GM12878 (cell line): ENCODE data around the gene MKNK1. TPM values are rescaled to one million over a fixed set of nuclear protein-coding genes. Genes with fewer than 3 reads are reported as not detected.

Experiments used
- ATF7 ChIP-seq: fragments of 450-650 bp; IDR thresholded peaks from 2 replicates; pipeline ENCODE4 v1.6.1; 2016; ENCODE audit warnings: low read depth, mild to moderate bottlenecking
- BCL11A ChIP-seq: IDR thresholded peaks from 2 replicates; pipeline ENCODE4 v1.6.1; 2011; ENCODE audit warnings: low read depth, low read length
- CHD2 ChIP-seq: IDR thresholded peaks from 2 replicates; pipeline ENCODE4 v1.6.1; 2011; ENCODE audit warnings: low read depth, low read length, improper control_type of control experiment, borderline replicate concordance
- FOS ChIP-seq: IDR thresholded peaks from 3 replicates; pipeline ENCODE4 v1.6.1; 2011; ENCODE audit warnings: borderline replicate concordance; ENCODE audit not compliant: insufficient read length; ENCODE audit errors: extremely low read depth
- PML ChIP-seq: IDR thresholded peaks from 2 replicates; pipeline ENCODE4 v1.6.1; 2012; ENCODE audit warnings: low read length, inconsistent platforms
- POLR2AphosphoS5 ChIP-seq: IDR thresholded peaks from 2 replicates; pipeline ENCODE4 v1.6.1; 2011; ENCODE audit warnings: mild to moderate bottlenecking, low read length, inconsistent platforms
- RELA ChIP-seq: fragments of 450-650 bp; IDR thresholded peaks from 2 replicates; pipeline ENCODE4 v1.8.0; 2014; ENCODE audit warnings: borderline replicate concordance; ENCODE audit not compliant: partially characterized antibody
- SIX5 ChIP-seq: IDR thresholded peaks from 2 replicates; pipeline ENCODE4 v1.6.1; 2011; ENCODE audit warnings: mild to moderate bottlenecking, low read depth, low read length, moderate library complexity; ENCODE audit not compliant: severe bottlenecking
- SMC3 ChIP-seq: IDR thresholded peaks from 2 replicates; pipeline ENCODE4 v1.6.1; 2011; ENCODE audit warnings: low read length, improper control_type of control experiment, borderline replicate concordance
- SP1 ChIP-seq: IDR thresholded peaks from one replicate; pipeline ENCODE4 v1.6.1; 2011; ENCODE audit warnings: low read depth, low read length
- USF1 ChIP-seq: IDR thresholded peaks from 2 replicates; pipeline ENCODE4 v1.6.1; 2011; ENCODE audit warnings: borderline replicate concordance, low read depth, mild to moderate bottlenecking, moderate library complexity, mixed read lengths, low read length; ENCODE audit not compliant: insufficient read depth; ENCODE audit errors: extremely low read length
- ZBTB11 ChIP-seq: fragments of 450-650 bp; formaldehyde crosslinking; IDR thresholded peaks from 2 replicates; pipeline ENCODE4 v1.5.0; 2022; ENCODE audit warnings: mild to moderate bottlenecking, missing genetic modification characterization
- ZNF207 ChIP-seq: fragments of 450-650 bp; IDR thresholded peaks from 2 replicates; pipeline ENCODE4 v1.6.1; 2014; ENCODE audit warnings: antibody characterized with exemption, mild to moderate bottlenecking, borderline replicate concordance
- ZNF622 ChIP-seq: fragments of 450-650 bp; IDR thresholded peaks from 2 replicates; pipeline ENCODE4 v1.6.1; 2017; ENCODE audit warnings: mild to moderate bottlenecking, inconsistent platforms
- ZZZ3 ChIP-seq: IDR thresholded peaks from 2 replicates; pipeline ENCODE4 v1.6.1; 2011; ENCODE audit warnings: low read depth; ENCODE audit not compliant: control insufficient read depth, insufficient read length
- polyA plus RNA-seq, 11 experiments: library from polyadenylated mRNA; depleted of rRNA in 4 of 11; unstranded in 6 of 11; stranded (reverse) in 5 of 11; fragments of >200 nt; fragmentation: Nextera tagmentation in 4 of 11; fragmentation: Illumina TruSeq in 1 of 11; extraction: Ambion mirVana in 4 of 11; extraction: Trizol in 1 of 11; gene quantifications; 1 replicate in 1 of 11; 2 replicates in 10 of 11; pipeline versions ENCODE4 v1.2.1 to v1.2.3, GENCODE V29; 2011 to 2016; ENCODE audit warnings: inconsistent platforms in 2 of 11, missing spikeins in 2 of 11, low read depth in 1 of 11
- total RNA-seq, 4 experiments: library from RNA; depleted of rRNA in 3 of 4; stranded (reverse); fragments of >200 nt in 3 of 4; fragmentation: Illumina TruSeq in 1 of 4; extraction: Trizol in 1 of 4; gene quantifications; 2 replicates each; pipeline versions ENCODE4 v1.2.1 to v1.2.3, GENCODE V29; 2013 to 2021
- TF ChIP-seq, protein P1 (sequence below): fragments of 450-650 bp; IDR thresholded peaks from 2 replicates; pipeline ENCODE4 v1.6.1; 2017; ENCODE audit warnings: mild to moderate bottlenecking, moderate library complexity
- TF ChIP-seq, protein P2 (sequence below): fragments of 150-350 bp; IDR thresholded peaks from 2 replicates; pipeline ENCODE4 v1.6.1; 2016; ENCODE audit warnings: low read depth, low read length

The MKNK1 gene
- total and polyA plus RNA-seq, 10 of the 15 experiments (the other 5 are each of a cell fraction or from before 2014, with no cell fraction given), result 13.7 to 29.9 (median 26.5) TPM

DNA sequence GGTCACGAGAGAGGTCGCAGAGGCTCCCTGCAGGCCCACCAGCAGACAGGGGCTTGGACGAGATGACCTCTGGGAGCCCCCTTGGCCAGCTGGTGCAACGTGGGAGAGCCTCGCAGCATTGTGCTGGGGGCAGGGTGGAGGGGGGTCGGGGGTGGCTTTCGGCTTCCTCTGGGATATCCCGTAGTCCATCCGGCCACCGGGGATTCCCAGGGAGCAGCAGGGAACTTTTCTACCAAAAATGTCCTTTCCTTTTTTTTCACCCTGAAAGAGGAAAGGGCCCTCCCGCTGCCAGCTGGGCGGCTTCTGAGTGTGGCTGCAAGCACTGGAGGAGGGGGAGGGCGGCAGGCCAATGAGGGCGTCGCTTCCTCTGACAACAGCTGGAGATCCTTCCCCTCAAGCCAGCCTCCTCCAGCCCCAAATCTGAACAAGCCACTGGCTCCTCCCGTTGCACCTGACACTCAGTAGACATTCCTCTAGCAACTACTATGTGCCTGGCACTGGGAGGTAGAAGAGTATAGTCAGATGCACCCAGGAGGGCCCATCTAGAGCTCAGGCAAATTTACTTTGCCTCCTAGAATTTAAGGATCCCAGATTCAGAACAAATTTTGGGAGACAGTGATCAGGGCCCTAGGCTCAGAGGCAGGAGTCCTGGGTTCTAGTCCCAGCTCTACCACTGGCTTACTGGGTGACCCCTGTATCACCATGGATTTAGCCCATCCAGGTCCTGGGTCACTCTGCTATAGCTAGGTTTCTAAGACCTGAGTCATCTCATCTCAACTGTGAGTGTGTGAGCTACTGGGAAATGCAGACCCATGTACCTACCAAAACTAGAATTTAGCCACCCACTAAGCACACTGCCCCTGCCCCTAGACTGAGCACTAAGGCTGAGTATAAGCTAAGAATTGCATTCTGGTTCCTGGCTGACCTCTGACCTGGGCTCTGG lies 9.9 kb upstream of the MKNK1 start (continued):
- no peak for TF ChIP-seq USF1
- no peak for TF ChIP-seq POLR2AphosphoS5
- no peak for TF ChIP-seq ZZZ3
- TF ChIP-seq, protein P1, sequence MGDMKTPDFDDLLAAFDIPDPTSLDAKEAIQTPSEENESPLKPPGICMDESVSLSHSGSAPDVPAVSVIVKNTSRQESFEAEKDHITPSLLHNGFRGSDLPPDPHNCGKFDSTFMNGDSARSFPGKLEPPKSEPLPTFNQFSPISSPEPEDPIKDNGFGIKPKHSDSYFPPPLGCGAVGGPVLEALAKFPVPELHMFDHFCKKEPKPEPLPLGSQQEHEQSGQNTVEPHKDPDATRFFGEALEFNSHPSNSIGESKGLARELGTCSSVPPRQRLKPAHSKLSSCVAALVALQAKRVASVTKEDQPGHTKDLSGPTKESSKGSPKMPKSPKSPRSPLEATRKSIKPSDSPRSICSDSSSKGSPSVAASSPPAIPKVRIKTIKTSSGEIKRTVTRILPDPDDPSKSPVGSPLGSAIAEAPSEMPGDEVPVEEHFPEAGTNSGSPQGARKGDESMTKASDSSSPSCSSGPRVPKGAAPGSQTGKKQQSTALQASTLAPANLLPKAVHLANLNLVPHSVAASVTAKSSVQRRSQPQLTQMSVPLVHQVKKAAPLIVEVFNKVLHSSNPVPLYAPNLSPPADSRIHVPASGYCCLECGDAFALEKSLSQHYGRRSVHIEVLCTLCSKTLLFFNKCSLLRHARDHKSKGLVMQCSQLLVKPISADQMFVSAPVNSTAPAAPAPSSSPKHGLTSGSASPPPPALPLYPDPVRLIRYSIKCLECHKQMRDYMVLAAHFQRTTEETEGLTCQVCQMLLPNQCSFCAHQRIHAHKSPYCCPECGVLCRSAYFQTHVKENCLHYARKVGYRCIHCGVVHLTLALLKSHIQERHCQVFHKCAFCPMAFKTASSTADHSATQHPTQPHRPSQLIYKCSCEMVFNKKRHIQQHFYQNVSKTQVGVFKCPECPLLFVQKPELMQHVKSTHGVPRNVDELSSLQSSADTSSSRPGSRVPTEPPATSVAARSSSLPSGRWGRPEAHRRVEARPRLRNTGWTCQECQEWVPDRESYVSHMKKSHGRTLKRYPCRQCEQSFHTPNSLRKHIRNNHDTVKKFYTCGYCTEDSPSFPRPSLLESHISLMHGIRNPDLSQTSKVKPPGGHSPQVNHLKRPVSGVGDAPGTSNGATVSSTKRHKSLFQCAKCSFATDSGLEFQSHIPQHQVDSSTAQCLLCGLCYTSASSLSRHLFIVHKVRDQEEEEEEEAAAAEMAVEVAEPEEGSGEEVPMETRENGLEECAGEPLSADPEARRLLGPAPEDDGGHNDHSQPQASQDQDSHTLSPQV, result no peak
- peak; percentile 64; the same call in 1 of the 2 replicates for TF ChIP-seq CHD2
- TF ChIP-seq BCL11A, result no peak
- TF ChIP-seq PML, result no peak
- no peak for TF ChIP-seq ZNF622
- no peak for TF ChIP-seq ZNF207
- TF ChIP-seq, protein P2, sequence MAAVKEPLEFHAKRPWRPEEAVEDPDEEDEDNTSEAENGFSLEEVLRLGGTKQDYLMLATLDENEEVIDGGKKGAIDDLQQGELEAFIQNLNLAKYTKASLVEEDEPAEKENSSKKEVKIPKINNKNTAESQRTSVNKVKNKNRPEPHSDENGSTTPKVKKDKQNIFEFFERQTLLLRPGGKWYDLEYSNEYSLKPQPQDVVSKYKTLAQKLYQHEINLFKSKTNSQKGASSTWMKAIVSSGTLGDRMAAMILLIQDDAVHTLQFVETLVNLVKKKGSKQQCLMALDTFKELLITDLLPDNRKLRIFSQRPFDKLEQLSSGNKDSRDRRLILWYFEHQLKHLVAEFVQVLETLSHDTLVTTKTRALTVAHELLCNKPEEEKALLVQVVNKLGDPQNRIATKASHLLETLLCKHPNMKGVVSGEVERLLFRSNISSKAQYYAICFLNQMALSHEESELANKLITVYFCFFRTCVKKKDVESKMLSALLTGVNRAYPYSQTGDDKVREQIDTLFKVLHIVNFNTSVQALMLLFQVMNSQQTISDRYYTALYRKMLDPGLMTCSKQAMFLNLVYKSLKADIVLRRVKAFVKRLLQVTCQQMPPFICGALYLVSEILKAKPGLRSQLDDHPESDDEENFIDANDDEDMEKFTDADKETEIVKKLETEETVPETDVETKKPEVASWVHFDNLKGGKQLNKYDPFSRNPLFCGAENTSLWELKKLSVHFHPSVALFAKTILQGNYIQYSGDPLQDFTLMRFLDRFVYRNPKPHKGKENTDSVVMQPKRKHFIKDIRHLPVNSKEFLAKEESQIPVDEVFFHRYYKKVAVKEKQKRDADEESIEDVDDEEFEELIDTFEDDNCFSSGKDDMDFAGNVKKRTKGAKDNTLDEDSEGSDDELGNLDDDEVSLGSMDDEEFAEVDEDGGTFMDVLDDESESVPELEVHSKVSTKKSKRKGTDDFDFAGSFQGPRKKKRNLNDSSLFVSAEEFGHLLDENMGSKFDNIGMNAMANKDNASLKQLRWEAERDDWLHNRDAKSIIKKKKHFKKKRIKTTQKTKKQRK, result no peak
- 0 out of 2 replicates have a peak, but pooled peaks have one; percentile 19 for TF ChIP-seq ATF7
- TF ChIP-seq RELA, result no peak
- no peak for TF ChIP-seq ZBTB11 (CRISPR knock-in tag)
- TF ChIP-seq SMC3, result no peak
- TF ChIP-seq SIX5, result no peak
- TF ChIP-seq SP1, result no peak
- no peak for TF ChIP-seq FOS
